Measurements from ENCODE around the gene CRLF1. TPM values are rescaled to one million over a fixed set of nuclear protein-coding genes. Genes with fewer than 3 reads are reported as not detected.
"Not testable (repeated sequence)": the region's sequence is repeated elsewhere in the genome, so short reads cannot be mapped to it uniquely, and the experiment has no call there.

CRLF1 gene
- polyA plus RNA-seq, 3 donors, result 4.5 to 4.8 (median 4.7) TPM

- DNase-seq, result no peak
These were observed 4.1 kb upstream of the CRLF1 start for GRCh38 chr19:18610556-18611326.

DNA sequence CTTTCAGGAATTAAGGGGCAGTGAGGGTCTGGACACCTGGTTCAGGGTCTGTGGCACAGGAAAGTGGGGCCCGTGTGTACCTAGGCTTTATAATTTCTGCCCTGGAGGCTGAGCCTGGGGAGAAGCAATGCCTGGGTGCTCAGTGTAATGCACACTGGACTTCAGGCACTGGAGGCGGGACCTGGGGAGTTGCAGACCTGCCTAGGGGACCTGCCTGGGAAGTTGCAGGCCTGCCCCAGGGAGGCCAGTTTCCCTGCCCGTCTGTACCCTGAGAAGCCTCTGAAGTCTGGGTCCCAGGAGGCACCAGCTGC, 3.6 kb upstream of the CRLF1 start:
- no peak for DNase-seq

GRCh38 chr19:18609717-18610051, 3.1 kb upstream of the CRLF1 start:
- no peak for DNase-seq

DNA sequence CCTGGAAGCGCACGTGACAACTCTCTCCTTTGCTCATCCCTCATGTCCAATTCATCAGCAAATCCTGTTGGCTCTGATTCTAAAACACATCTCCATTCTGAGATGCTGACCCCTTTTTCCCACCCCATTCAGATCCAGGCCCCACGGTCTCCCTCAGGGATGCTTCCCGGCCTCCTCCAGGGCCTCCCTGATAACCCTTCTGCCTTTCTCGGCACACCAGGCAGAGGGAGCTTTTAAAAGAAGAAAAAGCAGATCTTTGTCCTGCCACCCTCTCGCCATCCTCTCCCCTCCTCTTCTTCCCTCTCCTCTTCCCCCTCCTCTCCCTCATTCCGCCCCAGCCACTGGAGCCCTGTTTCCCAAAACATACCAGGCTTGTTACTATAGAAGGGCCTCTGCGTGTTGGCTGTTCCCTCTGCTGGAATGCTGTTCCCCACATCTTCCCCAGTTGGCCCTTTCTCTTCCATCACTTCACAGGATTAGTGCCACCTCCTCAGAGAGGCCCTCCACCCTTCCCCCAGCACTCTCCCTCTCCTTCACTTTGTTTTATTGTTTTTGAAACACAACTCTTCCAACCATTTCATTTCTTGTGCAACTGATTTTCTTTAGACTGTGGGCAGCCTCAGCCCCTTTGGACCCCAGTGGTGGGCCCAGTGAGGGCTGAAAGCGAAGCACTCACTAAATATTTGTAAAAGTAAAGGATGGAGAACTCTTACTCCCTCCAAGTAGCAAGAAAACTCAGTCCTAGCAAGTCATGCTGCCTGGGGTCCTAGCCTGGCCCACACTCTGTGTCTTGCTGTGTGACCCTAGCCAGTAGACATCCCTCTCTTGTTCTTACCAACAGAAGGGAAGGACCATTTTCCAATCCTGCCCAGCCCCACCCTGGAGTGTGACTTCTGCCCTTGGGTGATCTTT, 2.5 kb upstream of the CRLF1 start:
- DNase-seq, result no peak

GRCh38 chr19:18608102-18608804, 1.7 kb upstream of the CRLF1 start:
- DNase-seq, result no peak

DNA sequence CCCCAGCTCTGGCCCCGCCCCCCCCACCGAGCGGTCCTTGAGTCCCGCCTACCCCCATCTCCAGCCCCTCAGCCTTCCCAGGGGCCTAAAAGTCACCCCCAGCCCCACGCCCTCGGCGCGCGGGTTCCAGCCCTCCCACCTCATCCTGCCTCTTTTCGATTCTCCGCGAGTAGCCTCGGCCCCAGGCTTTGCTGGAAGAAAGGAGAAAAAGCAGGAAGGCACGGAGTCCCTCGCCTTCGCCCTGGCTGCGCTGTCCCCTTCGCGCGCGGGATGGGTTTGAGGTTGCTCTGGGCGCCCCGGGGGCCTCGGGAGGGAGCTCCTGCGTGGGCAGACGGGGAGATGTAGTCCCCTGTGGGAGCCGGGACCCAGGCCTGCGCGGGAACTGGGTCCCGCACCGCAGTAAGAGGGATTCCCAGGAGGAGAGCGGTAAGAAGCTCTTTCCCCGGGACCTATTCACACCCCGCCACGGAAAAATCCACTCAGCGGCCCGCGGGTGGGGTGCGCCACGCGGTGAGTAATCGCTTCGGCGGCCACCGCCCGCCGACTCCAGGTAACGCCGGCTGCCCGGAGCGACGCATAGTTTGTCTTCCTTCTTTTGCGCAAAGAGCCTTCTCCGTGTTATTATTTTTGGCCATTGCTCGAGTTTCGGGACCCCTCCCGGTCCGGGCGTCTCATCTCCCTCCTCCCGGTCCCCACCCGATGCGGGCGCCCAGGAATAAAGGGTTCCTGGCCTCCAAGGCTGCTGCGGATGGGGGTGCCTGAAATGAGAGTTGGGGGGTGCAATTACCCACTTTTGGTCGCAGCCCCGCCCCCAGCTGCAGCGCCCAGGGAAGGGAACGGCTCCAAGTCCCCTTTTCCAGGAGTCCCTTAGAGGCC, 865 bp upstream of the CRLF1 start:
- DNase-seq, result no peak

DNA sequence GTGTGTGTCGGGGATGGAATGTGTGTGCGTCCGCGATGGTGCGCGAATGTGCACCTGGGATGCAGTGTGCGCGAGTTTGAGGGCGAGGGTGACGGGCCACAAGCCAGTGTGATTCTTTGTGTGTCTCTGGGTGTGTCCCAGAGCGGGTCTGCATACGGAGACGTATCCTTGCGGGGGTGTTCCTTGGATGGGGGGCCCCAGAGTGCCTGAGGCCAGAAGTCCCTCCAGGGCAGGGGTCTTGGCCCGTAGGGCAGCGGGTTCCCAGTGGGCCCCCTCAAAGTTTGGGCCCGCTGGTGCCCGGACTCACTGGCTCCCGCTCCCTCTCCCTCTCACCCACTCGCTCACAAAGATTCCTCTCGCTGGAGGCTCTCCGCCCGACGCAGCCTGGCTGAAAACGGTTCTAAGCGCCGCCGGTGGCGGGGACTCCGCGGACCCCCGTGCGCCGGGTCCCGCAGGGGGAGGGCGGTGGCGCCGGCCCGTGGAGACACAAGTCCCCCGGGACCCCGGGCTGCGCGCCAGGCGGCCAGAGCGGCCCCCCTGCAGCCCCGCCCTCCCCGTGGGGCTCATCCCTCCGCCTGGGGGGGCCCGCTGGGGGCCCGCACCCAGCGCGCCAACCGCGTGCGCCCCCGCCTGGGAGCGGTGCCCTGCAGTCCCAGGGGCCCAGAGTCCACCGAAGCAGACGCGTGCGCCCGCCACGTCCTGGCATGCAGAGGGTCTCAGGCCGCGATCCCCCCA, 886 bp downstream of the CRLF1 start:
- DNase-seq, result no peak

DNA sequence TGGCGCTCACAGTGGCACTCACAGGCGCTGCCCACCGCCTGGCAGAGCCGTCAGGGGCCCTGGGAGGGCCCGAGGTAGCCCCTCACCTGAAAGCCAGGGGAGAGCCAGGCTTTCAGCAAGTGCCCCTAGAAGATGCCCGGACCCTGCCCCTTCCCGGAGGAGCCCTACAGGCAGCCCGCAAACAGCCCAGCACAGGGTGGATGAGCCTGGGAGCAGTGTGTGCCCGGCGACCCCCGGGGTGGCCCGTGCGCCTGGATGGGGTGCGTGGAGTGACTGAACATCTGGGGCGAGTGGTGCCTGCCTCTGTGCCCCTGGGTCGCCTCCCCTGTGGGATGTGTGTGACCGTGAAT, 1.4 kb downstream of the CRLF1 start:
- no peak for DNase-seq

DNA sequence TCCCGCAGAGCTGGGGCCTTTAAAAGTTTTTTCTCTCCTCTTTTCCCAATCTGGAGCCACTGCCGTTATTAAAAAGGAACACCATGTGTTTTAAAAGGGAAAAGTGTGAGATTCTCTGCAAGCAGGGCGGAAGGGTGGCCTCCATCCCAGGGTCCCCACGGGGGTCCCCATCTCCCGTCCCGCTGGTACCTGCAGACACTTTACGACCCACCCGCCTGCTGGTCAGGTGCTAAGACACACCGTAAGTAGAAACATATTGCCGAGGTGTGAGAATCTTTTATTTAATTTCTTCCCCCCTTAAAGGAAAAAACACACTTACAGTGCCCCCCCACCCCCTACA, 1.8 kb downstream of the CRLF1 start:
- DNase-seq, result no peak

GRCh38 chr19:18603958-18604819, 2.4 kb downstream of the CRLF1 start:
- DNase-seq, result no peak

GRCh38 chr19:18603255-18603957, 3.2 kb downstream of the CRLF1 start:
- DNase-seq, result no peak

- DNase-seq, result no peak
These were observed 4.7 kb downstream of the CRLF1 start for GRCh38 chr19:18601875-18602274.

- DNase-seq, result not testable (repeated sequence)
These were observed 5.8 kb downstream of the CRLF1 start for GRCh38 chr19:18600692-18601397.

DNA sequence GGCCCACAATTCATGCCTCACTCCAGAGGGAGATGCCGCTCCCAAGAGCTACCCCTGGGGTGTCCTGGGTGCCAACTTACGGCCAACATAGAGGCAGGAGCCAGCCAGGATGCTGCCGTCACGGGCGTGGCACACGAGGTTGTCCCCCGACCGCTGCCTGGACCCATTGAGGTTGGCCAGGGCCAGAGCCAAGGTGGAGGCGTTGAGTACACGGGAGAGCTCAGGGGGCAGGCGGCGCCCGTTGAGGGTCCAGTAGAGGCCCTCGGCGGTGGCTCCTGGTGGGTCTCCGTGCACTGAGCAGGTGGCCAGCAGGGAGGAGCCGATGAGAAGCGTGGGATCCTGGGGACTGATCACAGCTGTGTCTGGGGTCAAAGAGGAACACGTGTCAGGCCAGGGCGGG, 7.1 kb downstream of the CRLF1 start:
- no peak for DNase-seq

- no peak for DNase-seq
These were observed 8.6 kb downstream of the CRLF1 start for GRCh38 chr19:18597809-18598660.

- no peak for DNase-seq
These were observed 9.8 kb downstream of the CRLF1 start for GRCh38 chr19:18596752-18597157.

DNA sequence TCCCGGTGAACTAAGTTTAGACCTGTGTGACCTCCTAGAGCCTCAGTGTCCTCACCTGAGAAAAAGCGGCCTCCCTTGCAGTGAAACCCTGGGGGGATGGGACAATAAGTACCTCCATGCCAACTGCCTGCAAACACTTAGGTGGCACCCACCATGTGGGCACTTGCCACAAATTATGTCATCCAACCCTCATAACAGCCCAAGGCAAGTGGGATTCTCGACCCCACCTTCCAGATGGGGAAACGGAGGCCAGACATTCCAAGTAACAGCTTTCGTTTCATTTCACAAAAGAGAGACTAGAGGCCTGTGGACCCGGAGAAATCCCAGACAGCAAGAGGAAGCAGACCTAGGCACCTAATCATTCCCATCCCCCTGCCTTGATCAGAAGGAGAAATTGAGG, 11.1 kb downstream of the CRLF1 start:
- DNase-seq, result no peak

- no peak for DNase-seq
These were observed 11.7 kb downstream of the CRLF1 start for GRCh38 chr19:18594824-18595373.
